DMS114 treated with DMSO at 0.1 percent for 48 hours (cell line): ENCODE measurements around the gene ENTHD1.
"Not testable (repeated sequence)": the region's sequence is repeated elsewhere in the genome, so short reads cannot be mapped to it uniquely, and the experiment has no call there.

ENCODE experiments used
- DNase-seq: peaks from one replicate; lab custom pipeline; 2025; ENCODE audit not compliant: unreplicated experiment; lab: John Stamatoyannopoulos, UW

ENTHD1 gene

DNA sequence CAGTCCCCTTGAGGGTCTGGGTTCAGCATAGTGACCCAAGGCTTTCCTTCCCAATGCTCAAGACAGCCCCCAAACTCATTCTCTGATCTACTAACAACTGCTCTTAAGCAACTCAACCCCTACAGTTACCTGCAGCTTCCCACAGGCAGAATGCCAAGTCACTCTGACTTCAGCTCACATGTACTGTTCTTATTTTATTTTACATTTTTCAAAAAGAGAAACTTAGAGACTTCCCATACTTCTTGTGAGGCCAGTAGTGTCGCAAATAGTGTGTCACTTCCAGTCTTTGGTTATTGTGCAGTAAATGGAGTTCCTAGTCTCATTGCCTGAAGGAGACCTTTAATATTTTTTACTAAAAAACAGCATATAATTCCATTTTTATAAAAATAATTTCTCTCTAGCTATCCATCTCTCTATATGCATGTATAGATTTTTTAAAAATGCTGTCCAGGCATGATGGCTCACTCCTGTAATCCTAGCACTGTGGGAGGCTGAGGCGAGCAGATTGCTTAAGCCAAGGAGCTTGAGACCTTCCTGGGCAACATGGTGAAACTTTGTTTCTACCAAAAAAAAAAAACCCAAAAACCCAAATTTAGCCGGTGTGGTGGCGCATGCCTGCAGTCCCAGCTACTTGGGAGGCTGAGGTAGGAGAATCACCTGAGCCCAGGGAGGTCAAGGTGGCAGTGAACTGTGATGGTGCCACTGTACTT lies 41.8 kb downstream of the ENTHD1 start:
- no peak for DNase-seq

DNA sequence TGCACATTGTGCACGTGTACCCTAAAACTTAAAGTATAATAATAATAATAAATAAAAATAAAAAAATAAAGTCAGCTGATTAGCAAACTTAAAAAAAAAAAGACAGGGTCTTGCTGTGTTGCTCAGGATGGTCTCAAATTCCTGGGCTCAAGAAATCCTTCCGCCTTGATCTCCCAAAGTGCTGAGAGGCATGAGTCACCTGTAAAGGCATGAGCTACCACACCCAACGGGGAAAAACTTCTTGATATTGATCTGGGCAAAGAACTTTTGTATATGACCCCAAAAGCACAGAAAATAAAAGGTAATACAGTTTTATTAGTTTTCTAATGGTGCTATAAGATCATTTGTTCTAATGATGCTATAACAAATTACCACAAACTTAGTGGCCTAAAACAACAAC lies 46.1 kb downstream of the ENTHD1 start:
- no peak for DNase-seq

DNA sequence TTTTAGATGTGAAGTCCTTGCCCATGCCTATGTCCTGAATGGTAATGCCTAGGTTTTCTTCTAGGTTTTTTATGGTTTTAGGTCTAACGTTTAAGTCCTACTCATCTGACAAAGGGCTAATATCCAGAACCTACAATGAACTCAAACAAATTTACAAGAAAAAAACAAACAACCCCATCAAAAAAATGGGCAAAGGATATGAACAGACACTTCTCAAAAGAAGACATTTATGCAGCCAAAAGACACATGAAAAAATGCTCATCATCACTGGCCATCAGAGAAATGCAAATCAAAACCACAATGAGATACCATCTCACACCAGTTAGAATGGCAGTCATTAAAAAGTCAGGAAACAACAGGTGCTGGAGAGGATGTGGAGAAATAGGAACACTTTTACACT lies 47.0 kb downstream of the ENTHD1 start:
- not testable (repeated sequence) for DNase-seq

DNA sequence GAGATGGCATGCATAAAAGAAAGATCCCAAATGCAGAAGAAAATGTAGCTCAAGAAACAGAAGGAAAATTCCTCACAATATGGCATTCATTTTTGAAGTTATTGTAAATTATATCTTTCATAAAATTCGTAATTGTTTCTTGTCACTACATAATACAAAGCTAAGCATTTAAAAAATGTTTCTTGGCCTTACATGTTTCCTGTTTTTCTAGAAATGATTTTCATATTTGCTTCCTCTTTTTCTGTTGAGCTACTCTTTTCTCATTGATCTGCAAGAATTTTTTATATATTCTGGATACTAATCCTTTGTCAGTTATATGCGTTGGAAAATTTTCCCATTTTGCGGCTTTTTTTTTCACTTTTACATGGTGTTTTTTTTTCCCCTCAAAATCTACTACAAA lies 48.0 kb downstream of the ENTHD1 start:
- no peak for DNase-seq

DNA sequence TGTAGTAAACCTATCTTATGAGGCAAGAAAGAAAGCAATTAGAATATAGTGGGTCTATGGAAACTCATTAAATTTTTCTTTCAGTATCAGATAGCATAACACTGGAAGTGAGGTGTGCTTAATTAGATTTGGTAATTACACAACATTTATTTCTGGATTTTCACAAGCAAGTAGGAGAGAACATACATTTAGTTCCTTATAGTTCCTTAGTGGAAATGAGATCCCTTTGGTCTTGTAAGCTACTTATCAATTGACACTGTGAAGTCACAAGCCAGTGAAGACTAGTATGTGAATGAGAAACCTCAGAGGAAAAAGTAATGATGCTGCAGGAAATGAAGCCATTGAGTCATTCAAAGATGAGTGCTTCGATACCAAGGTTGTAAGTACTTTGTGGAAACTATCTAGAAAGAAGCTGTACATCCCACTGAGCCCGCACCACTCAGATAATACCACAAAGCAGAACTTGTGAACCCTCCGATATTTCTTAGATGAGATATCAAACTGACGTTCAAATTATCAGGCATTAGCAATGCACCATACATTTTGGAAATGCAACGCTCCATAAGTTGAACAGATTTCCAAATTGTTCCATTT lies 53.5 kb downstream of the ENTHD1 start:
- no peak for DNase-seq

DNA sequence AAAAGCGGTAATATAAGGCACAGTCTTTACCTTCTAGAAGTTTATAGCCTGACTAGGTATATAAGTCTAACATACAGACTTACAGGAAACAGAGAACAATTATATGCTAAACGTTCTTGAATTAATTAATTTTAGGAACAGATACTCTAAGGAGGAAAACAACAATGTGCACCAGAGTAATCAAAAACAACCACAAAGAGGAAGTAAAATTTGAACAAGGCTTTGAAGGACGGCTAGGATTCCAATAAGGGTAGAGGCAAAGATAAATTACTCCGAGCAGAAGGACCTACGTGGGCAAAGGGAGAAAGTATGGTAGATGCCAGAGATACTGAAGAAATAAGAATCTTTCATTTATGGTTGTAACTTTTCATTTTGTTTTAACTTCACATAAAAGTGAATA lies 54.4 kb downstream of the ENTHD1 start:
- no peak for DNase-seq

DNA sequence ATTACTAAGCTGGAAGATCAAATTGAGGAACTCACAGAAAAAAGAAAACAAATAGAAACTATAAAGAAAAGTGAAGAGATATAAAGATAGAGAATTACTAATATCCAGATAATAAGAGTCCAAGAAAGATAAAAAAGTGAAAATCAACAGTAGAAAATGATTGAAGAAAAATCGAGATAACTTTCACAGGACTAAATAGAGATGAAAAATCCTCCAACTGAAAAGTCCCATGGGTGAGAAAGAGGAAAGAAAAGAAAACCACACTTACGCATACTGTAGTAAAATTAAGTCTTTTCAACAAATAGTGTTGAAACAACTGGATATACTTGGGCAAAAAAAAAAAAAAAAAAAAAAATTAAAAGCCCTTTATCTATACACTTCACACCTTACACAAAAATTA lies 60.0 kb downstream of the ENTHD1 start:
- DNase-seq, result no peak

DNA sequence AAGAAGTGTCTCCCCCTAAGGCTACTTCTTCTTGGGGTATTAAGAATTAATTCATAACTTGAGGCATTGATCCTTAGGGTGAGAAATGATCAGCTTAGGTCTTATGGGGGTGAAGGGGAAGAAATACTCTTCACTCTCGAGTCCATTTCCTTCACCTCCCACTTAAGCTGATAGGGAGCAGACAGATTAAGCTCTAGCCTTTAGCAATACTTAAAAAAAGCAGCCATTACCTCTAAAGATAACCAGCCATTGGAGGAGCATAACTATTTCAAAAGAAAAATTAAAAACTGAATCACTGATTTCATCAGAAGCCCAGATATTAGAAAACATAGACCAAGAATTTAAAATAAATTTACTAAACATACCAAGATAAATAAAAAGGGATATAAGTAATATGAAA lies 60.5 kb downstream of the ENTHD1 start:
- no peak for DNase-seq

DNA sequence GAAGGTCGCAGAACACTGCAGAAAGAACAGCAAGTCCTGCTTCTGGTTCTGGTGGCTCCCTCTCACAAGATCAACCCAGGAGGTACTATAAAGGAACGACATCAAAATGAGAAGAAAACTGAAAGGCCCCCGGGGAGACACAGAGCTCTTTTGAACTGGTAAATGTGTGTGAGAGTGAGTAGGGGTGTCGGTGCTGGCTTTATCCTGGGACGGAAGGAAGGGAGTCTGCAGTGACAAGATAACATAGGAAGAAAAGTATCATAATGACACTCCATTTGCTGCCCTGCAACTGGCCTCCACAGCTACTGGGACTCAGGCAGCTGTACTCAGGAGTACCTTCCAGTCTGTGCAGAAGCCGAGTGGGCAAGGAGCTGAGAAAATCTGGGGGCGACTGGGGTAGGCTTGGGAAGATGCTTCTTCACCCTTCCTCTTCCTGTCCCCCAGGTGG lies 60.9 kb downstream of the ENTHD1 start:
- no peak for DNase-seq

DNA sequence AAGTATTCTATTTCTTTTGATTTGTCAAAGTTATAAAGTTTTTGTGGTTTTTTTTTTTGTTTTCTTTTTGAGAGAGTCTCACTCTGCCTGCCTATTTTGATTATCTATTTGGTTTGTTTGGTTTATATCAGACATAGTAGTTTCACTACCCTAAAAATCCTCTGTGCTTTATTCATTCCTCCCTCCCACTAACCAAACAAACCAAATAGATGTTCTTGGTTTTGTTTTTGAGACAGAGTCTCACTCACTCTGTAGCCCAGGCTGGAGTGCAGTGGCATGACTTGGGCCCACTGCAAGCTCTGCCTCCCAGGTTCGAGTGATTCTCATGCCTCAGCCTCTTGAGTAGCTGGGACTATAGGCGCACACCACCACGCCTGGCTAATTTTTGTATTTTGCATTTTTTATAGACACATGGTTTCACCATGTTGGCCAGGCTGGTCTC lies 67.9 kb downstream of the ENTHD1 start:
- no peak for DNase-seq

DNA sequence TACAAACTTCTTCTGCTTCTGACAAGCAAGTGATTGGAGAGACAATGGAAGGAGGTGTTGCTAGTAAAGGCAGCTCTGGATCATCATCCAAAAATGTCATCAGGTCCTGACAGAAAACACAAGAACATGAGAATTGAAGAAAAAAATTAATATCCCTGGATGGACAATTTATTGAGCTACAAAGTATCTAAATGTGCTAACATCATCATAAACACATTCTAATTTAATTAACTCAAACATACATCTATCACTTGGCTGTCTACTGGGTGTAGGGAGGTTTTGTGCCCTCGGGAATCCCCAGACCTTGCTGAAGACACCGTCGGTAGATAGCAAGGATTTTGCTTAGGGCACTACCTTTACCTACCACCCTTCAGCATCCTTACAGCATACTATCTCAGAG lies 72.6 kb downstream of the ENTHD1 start:
- DNase-seq, result no peak

DNA sequence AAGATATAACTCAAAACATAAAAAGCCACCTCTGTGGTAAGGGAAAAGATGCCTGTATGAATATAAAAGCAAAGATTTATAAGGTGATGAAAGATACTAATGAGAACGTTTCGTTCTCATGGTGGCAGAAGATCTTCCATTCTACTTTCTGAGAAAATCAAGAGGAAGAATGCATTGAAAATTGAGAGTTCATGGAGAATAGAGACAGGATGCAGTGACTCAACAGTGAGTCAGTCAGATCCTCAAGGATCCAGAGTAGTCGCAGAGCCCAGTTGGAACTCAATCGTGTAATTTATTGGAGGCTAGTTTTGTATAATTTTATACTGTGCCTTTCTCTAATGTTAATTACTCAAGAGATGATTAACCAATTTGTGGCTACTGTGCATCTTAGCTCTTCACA lies 73.3 kb downstream of the ENTHD1 start:
- DNase-seq, result no peak

DNA sequence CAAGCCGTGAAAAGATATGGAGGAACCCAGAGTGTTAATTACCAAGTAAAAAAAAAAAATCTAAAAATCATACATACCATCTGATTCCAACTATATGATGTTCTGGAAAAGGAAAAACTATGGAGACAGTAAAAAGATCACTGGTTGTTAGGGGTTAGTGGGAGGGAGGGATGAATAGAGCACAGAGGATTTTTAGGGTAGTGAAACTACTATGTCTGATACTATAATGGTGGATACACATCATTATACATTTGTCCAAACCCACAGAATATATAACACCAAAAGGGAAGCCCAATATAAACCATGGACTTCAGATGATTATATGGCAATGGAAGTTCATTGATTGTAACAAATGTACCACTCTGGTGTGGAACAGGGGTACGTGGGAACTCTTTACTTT lies 74.1 kb downstream of the ENTHD1 start:
- DNase-seq, result no peak

DNA sequence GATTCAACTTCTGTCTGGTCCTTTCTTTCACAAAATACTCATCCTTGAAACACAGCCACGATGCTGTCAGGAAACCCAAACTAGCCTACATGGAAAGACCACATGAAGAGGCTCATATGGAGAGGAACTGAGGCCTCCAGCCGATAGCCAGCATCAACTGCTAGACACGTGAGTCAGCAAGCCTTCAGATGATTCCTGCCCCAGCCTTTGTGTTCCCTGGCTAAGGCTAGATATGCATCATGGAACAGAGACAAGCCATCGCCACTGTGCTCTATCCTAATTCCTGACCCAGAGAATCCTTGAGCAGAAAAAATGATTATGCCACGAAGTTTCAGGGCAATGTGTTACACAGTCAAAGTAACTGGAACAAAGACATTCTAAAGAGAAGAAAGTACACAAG lies 75.5 kb downstream of the ENTHD1 start:
- DNase-seq, result no peak

DNA sequence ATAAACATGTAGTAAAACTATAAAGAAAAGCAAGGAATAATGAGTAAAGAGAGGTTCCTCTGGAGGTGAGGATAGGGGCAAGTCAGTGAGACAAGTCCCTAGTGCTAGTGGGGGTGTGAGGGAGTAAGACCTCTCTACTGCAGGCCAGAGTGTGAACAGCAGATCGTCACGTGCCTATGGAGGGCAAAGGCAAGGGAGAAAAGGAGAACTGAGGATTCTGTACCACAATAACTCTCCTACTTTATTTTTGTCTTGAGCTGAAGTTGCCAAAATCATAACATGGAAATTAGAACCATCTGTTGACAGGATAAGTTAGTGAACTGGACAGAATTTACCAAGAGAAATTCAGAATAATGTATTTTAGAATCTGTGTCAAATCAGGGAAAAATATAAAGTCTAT lies 77.6 kb downstream of the ENTHD1 start:
- no peak for DNase-seq

DNA sequence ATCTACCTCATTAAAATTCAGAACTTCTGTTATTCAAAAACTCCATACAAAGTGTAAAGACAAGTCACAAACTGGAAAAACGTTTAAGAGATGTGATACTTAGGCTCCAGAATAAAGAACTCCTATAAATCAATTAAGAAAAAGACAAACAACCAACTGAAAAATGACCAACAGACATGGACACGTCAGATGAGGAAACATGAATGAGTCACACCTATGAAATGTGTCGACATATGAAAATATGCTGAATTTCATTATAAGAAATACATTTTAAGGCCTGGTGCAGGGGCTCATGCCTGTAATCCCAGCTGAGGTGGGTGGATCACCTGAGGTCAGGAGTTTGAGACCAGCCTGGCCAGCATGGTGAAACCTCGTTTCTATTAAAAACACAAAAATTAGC lies 78.7 kb downstream of the ENTHD1 start:
- DNase-seq, result no peak

DNA sequence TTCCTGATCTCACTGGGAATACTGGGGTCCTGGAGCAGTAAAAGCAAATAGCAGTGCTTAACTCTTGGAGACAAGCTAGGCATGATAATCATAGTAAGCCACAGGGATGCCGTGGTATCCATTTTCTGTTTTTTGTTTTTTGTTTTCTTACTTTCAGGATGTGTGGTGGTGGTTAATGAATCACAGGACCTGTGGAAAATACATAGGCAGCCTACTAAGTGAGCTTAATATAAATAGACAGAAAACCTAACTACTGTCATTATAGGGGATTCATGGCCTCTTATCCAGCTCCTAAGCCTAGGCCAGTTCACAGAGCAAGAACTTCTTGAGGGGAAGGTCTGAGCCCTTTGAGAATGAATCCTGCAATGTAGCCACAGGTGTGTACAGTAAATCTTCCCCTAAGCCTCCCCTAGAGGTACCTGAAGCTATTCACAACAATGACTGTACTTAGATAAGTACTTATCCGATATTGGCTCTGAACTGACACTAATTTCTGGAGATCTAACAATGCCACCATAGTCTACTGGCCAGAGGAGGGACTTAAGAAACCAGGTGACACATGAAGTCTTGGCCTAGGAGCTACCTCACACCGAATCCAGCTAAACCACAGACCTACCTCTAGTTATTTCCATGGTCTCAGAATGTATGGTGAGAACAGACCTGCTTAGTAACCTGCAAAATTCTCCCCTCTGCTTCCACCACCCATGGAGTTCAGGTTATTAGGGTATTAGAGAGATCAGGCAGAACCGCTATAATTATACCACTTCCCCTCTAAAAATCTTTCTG lies 83.6 kb downstream of the ENTHD1 start:
- no peak for DNase-seq

DNA sequence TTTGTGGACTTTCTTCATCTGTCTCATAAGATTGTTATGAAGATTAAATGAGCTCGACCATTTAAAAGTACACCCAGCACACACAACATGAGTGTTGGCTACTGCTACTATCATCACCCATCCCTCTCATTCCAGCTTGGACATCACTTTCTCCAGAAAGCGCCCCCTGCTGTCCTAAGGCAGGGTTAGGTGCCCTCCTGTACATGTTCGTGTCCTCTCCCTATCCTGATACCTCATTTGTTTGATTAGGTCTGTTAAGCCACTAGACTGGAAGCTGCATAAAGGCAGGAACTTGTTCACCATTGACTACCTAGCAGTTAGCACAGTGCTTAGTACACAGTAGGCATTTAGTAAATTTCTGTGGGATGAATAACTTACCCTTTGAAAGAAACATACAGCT lies 85.5 kb downstream of the ENTHD1 start:
- no peak for DNase-seq

DNA sequence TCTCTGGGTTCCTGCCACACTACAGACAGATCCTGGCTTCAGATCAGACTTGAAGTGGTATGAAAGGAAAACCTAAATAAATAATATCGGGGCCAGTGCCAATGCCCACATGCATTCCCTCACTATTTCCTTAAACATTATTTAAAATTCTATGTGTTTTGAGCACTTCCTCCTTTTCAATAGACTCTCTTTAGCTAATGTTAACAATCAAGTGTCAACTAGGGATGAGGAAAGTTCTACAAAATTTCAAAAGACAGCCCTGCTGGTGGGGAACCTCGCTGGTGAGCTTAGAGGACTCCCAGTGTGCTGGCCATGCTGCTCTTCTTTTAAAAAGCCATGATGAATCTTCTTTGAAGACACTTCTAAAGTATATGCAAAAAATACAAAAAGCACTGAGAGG lies 87.5 kb downstream of the ENTHD1 start:
- DNase-seq, result no peak

DNA sequence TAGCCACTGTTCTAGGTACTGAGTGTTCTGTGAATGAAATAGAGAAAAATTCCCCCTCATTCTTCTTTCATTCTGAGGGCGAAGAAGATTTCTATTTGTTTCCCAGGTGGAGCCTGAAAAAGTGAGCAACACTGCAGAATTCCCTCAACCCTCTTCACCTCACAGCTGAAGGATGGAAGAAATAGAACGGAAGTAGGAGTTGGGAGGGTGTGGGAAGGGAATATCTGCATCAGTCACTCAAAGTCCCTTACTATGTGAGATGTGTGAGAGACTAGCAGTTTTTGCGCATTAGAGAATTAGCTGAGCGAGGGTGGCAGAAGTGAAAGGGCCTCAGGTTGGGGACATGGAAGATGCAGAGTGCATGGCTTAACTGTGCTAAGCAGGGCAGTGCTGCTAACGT lies 88.4 kb downstream of the ENTHD1 start:
- no peak for DNase-seq

DNA sequence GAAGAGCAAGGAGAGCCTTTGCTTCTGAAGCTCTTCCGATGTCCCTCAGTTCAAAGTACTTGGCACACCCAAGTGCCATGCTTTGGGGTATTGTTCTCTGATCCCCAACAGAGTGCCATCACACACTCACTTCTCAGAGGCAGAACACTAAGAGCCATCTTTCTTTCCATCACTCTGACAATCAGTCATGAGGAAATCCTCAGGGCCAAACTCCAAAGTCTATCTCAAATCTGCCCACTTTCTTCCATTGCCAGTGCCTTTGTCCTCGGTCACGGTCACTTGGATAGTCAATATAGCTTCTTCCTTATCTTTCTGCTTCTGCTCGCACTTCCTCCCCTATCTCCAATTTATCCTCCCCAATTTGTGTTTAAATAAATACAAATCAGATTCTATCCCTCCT lies 90.9 kb downstream of the ENTHD1 start:
- no peak for DNase-seq

DNA sequence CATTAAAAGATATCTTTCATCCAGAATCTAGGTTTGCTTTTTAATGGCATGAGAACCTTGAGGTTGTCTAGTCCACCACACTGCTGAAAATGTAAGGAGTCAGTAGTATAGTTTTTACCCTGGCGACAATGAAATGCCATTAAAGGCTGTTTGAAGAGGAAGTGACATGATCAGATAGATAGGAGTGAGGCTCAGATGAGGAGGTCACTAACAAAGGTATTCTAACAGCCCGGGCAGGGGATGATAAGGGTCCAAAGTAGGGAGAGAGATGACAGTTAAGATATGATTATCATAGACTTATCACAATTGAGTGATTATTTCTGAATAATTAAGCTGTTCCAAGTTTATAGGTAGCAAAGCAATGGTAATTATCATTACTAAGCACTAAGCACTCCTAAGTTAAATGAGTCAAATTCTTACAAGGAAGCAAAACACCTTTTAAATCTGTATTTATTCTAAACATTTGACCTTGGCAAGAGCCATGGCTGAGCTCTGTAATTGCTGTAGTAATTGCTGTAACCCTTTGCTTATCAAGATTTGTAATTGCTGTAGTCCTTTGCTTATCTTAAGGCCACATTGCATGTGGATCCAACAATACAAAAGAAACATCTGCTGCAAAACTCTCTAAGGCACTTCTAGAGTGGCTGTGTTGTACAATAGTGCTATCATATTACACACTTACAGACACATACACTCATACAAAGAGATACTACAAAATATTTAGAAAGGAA lies 92.6 kb downstream of the ENTHD1 start:
- DNase-seq, result no peak
